ENCODE data around the gene HNRNPA1.
"Not testable (repeated sequence)": the region's sequence is repeated elsewhere in the genome, so short reads cannot be mapped to it uniquely, and the experiment has no call there.

HNRNPA1 gene

DNA sequence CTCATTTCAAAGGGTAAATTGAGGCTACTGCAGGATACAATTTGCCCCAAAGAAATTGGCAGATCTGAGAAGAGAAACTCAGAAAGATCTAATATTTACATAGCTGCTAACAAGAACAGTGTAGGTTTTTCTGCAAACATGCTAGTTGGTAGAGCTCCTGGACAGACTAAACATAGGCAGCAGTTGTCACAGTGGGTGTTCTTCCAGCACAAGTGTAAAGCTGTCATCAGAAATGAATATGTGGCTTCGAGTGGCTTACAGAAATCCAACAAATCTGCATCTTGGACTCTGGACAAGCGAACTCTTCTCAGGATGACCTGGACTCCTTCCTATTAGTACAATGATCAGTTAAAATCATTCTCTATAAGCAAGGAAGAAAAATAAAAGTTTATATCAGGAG, 6.5 kb upstream of the HNRNPA1 start:
- in situ Hi-C loops (cut with MboI; ENCODE audit: low sequenced_read_pairs), result no loop called here

DNA sequence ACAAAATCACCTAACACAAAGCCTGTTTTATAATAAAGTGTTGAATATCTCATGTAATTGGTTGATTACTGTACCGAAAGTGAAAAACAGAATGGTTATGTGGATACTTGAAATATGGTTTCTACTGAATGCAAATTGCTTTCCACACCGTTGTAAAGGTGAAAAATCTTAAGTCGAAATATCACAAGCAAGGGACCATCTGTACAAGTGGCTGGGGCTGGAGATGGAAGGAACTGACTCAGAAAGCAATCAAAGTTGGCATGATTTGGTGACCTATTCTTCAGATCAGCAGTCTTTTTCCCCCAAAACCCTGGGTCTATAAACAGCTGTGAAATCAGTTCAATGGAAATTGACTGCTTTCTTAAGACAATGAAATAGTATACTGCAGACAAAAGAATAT, 4.2 kb upstream of the HNRNPA1 start:
- in situ Hi-C loops (cut with MboI; ENCODE audit: low sequenced_read_pairs), result no loop called here

DNA sequence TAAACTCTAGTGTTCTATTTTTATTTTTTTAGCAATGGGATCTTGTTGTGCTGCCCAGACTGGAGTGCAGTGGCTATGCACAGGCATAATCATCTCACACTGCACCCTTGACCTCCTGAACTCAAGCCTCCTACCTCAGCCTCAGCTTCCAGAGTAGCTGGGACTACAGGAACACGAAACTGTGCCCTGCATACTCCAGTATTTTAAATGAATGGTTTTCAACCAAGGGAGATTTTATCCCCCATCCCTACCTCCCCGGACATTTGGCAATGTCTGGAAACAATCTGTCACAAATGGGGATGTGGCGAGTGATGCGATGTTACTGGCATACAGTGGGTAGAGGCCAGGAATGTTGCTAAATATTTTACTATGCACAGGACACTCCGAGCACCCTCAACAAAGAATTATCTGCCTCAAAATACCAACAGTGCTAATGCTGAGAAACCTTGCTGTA, 2.7 kb upstream of the HNRNPA1 start:
- in situ Hi-C loops (cut with MboI; ENCODE audit: low sequenced_read_pairs), result no loop called here

DNA sequence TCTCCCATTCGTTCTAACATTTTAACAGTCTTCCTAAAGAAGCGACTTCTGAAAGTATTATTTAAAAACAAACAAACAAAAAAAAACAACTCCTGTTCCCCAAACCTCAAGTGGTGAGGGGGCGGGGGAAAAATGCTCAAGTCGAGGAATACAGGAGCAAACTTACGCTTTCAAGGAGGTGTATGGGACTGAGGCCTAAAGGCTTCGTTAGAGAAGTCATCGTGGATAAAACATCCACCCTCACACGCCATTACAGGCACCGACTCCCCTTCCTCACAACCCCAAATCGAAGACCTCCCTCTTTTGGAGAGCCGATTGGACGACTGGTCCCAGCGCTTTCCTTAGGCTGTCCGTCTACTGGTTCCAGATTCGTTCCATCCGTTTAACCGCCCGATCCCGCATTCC, 1.3 kb upstream of the HNRNPA1 start:
- in situ Hi-C loops (cut with MboI; ENCODE audit: low sequenced_read_pairs), result no loop called here

DNA sequence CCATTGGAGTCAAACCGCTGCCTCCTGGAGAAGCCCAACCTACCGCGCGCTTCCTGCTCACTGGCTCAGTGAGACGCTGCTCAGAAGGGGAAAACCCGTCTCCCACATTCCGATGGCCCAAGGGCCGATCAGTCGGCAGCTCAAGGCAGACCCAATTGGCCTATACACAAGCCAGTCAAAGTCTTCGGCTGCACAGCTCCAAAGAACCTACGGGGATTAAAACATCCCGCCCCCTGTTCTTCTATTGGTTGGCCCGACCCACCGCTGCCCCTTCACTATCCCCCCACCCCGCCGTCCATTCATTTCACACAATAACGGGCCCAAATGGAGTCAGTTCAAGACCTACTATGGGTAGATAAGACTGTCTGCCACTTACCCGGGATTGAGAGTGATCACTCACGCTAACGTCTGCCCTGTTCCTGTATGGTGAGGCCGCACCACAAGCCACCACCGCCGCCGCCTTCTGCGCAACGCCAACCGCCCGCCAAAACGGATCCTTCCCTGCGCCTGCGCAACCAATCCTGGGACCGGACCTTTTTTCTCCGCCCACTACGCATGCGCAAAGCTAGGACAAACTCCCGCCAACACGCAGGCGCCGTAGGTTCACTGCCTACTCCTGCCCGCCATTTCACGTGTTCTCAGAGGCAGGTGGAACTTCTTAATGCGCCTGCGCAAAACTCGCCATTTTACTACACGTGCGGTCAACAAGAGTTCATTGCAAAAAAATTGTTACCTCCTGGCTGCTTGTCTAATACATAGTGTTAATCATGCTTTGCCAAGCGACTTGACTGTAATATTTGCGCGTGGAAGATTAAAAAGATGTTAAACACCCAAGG, 676 bp upstream of the HNRNPA1 start, which contains the start of gene CBX5:
Gene CBX5, minus strand, starts transcription at position 491 of the 836 bp plus-strand sequence. CDS start 22,472 bp downstream, outside the sequence.
- in situ Hi-C loops (cut with MboI; ENCODE audit: low sequenced_read_pairs), result no loop called here

DNA sequence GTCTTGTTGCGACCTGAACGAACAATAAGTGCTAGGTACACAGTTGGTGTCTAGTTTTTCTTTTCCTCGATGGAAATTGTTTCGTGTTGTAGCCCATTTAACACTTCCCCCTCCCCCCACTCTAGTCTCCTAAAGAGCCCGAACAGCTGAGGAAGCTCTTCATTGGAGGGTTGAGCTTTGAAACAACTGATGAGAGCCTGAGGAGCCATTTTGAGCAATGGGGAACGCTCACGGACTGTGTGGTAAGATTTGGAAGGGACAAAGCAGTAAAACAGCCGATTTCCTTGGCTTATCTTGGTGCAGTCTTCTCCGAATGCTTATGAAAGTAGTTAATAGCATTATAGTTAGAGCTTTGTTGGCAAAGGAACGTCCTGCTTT, 724 bp downstream of the HNRNPA1 start:
- in situ Hi-C loops (cut with MboI; ENCODE audit: low sequenced_read_pairs), result not testable (repeated sequence)

DNA sequence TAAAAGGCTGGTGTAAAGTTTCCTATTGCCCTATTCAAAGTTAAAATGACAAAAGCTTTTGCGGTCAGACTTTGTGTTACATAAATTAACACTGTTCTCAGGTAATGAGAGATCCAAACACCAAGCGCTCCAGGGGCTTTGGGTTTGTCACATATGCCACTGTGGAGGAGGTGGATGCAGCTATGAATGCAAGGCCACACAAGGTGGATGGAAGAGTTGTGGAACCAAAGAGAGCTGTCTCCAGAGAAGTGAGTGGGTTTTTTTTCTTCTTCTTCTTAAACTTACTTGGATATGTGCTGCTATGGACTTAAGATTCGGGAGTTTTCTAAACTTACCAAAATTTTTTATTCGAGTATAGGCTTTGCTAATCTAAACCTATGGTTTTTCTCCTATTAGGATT, 1.2 kb downstream of the HNRNPA1 start:
- in situ Hi-C loops (cut with MboI; ENCODE audit: low sequenced_read_pairs), result not testable (repeated sequence)

DNA sequence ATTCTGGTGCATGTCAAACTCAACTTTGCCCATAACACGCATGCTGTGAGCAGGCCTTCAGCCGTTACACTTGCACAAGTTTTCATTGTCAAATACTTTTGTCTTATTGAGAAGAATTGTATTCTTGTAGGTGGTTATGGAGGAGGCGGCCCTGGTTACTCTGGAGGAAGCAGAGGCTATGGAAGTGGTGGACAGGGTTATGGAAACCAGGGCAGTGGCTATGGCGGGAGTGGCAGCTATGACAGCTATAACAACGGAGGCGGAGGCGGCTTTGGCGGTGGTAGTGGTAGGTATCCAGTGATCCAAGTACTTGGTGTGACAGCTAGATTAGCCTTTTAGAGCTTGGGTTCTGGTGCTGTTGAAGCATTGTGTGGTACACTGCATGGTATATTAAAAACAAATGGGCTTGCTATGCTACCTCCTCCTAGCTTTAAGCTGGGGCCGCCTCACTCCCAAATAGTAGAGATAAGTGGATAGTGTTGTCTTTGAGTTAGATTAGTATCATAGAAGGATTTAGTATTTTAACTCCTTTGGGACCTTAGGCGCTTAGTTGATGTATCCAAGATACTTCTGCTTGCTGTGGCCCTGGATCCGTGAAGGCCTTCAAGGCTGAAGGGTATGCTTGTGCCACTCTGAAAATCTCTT, 2.5 kb downstream of the HNRNPA1 start:
- in situ Hi-C loops (cut with MboI; ENCODE audit: low sequenced_read_pairs), result no loop called here

DNA sequence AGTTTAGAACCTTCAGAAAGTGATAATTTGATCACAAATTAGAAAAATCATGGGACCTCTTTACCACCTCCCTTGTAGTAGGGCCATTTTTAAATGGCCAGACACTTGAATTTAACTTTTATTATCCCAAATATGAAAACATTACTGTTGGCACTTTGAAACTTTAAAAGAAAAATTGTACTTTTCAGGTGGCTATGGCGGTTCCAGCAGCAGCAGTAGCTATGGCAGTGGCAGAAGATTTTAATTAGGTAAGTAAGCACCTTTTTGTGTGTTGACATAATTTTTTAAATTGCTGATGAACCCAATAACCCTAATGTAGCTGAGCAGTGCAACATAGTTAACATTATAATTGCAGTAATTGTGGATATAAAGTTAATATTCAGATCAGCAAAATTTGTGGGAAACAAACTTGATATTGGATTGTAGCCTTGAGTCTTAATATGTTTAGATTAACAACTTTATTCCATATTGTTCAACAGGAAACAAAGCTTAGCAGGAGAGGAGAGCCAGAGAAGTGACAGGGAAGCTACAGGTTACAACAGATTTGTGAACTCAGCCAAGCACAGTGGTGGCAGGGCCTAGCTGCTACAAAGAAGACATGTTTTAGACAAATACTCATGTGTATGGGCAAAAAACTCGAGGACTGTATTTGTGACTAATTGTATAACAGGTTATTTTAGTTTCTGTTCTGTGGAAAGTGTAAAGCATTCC, 3.7 kb downstream of the HNRNPA1 start:
- in situ Hi-C loops (cut with MboI; ENCODE audit: low sequenced_read_pairs), result not testable (repeated sequence)

DNA sequence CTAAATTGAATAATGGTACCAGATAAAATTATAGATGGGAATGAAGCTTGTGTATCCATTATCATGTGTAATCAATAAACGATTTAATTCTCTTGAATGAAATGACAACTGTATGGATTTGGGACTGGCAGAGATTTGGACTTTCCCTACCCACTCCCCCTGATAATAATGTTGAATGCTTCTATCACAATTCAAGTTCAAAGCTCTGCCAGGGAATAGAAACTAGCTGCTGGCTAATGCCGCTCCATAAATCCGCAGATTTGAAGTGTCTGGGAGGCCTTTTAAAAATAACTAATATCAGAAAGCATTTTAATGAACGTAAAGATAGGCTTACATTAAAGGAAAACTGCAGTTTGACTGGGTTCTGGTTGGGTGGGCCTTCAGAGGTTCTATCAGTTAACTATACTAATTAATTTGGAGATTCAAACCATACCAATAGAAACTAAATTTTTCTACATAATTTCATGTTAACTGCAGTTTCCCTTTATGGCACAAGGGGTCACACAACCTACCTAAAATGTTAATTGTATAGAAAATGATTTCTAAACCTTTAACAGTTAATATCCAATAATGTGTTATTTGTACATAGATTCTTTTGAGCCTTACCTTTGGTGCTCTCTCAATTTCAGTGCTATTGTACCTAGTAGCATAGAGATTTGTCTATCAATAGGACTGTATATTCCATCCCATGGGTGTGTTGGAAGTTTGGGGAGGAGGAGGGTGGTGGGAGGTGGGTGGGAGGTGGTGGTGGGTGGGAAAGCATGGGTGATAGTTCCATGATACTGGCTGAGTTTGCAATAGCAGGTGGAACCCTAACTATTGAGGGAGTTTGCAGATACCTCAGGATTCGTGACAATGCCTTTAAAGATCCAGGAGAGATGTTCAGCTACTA, 4.9 kb downstream of the HNRNPA1 start:
- in situ Hi-C loops (cut with MboI; ENCODE audit: low sequenced_read_pairs), result no loop called here

DNA sequence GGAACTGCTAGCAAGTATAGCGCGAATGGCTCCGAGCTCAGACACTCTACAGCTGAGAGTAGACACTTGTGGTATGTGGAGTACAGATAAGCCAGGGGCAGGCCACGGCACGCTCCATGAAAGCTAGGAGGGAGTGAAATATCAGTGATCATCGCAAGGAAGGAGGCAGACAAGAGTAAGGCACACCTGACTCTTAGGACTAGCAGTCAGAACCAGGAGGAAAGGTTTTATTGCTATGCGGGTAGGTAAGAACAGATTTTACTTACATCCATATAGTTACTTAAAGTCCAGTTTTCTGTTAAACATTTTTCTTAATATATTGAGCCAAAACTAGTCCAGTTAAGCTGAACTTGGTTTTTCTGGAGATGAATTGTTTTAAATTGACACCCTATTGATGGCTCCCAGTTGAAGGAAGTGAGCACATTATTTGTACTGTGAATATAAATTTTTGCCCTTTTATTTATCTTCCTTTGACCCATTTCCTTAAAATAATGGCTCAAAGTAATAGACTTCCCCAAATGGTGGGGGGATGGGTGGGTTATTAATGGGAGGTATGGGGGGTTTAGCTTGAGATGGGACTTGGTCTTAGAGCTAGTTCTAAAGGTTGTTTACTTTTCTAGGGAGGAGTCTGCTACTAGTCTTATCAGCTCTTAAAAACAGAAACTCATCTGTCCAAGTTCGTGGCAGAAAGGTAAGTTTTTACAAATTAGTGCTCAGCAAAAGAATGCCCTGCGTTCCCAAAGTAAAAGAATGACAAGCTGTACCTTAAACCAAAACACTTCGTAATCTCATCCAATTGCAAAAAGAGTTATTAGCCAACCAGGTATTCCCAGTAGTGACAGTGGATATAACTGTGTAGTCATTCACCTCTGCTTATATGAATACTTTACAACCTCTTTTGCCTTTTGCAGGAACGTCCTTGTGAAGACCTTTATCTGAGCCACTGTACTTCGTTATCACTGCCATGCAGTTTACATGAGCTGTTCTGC, 5.8 kb downstream of the HNRNPA1 start:
- in situ Hi-C loops (cut with MboI; ENCODE audit: low sequenced_read_pairs), result no loop called here

DNA sequence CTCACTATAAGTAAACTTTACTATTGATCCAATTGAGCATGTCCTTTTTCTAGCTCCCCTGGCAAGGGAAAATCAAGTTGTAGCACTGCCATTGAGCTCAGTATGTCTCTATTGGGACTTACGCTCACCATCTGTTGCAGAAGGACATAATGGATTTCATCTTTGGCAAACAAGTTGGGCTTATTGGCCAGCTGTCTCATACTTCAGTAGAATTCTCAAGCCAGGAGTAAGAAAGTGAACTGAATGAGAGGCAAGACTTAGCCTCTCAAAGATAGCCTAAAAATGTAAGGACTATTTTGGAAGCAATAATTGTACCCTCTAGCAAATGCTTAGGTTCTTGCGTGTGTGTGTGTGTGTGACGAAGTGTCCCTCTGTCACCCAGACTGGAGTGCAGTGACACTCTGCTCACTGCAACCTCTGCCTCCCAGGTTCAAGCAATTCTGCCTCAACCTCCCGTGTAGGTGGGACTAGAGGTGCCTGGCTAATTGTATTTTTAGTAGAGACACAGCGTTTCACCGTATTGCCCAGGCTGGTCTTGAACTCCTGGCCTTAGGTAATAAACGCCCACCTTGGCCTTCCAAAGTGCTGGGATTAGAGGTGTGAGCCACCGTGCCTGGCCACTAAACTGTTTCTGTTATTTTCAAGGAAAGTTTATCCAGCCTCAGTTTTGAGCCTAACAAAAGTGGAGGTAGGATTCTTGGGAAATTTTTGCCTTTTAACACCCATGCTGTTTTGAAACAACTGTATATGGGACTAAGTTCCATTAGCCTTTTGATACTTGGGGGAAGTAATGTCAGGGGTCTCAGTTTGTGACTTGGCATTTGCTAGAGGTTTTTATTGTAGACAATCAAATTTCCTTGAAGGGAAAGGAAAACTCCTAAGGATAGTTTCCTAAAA, 7.0 kb downstream of the HNRNPA1 start:
- in situ Hi-C loops (cut with MboI; ENCODE audit: low sequenced_read_pairs), result no loop called here

DNA sequence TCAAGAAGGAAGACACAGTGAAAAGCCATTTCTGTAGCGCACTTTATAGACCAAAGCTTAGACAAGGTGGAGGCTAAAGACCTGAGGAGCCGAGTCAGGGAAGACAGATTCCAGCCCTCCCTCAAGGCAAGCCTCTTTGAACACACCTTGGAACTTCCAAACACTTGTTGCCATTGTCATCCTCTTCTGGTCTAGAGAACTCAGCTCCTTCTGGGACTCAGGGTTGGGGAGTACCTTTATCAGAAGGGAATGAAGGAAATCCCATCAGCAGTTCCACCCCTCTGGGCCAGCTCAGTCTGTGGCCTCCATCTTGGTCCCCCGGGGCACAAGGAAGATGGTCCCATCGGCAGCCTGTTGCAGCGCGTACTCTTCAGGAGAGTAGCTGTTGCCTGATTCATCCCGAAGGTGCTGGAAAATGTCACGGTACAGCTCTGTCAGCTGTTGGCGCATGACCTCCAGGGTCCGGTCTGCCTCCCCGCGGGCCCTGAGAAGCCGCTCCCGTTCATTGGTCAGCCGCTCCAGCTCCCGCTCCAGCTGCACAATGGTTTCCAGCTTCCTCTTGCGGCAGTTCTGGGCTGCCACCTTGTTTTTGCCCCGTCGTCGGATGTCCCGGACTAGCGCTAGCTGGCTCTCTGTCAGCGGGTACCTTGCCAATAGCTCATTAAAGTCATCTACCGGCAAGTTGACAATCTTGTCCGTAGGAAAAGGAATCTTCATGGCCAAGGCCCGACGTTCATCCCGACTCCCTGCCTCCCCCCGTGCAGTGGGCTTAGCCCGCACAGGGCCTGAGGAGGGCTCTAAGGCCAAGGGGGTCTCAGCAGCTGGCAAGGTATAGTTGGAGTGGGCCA, 11.8 kb downstream of the HNRNPA1 start:
- in situ Hi-C loops (cut with MboI; ENCODE audit: low sequenced_read_pairs), result loop anchor here (5.0 kb wide), 1 partner anchor 35 kb away; the partner anchor contains the start of gene COPZ1

DNA sequence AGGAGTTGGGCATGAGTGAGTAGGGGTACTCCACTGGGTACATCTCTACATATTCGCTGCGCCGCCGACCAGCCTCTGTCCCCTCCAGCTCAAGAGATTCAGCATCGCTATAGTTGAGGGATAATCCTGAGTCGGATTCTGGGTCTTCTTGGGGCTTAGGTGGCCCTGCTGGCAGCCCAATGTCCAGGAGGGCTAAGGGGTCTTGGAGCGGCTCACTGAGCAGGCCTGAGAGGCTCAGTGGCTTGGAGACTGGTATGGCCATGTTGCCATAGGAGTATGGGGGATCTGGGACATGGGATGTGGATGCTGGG, 12.4 kb downstream of the HNRNPA1 start:
- in situ Hi-C loops (cut with MboI; ENCODE audit: low sequenced_read_pairs), result loop anchor here (5.0 kb wide), 1 partner anchor 34 kb away; the partner anchor contains the start of gene COPZ1

DNA sequence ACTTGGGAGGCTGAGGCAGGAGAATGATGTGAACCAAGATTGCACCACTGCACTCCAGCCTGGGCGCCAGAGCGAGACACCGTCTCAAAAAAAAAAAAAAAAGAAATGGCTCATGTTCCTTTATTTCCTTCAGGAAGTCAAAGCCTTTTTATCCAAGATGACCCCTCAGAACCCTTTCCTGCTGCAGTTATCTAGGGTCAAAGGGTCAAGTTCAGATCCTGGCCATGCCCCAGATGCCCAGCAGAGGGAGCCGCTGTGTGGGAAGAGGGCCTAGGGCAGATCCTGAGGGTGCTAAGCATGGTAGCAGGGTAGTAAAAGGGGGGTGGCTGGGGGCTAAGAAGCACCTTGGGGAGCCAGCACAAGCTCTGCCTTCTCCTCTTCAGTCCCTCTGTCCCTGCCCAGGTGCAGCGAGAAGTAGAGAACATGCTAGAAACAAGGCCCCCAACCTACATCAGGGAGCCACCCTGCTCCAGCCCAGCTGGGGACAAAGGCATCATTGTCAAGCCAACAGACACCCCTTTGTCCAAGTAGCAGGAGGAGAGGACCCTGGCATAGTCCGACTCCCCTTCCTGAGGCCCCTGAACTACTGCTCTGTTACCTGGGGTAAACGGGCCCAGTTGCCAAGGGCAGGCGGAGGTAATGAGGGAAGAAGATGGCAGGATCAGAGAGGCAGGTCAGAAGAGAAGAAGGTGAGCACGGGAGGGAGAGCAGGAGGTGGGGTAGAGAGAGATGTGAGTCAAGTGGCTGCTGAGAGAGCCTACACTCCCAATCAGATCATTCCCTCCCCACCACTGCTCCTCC, 13.8 kb downstream of the HNRNPA1 start:
- in situ Hi-C loops (cut with MboI; ENCODE audit: low sequenced_read_pairs), result loop anchor here (5.0 kb wide), 1 partner anchor 33 kb away; the partner anchor contains the start of gene COPZ1

DNA sequence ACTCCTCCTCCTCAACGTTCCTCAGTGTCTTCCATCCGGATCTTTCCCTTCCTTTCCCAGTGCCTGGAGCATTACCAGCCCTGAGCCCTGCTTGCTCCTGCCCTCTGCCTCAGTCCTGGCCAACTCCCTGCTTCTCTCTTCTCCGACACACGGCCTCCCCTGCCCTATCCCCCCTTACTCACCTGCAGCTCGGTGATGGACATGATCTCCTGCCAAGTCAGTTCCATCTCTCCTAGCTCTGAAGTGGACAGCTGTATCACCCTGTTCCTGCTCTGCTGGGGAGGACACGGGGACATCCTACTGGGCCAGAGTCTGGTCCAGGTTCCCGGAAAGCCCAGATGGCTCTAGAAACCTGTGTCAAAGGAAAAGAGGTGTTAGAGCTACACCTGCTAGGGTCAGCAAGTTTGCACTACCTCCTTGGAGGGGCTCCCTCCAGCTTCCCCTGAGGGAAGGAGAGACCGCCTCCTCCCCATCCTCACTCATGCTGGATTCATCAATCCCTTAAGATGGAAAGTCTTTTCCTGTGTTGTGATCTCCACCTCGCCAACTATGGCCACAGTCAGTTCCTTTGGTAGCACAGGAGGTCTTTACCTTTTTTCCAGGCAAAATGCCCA, 14.5 kb downstream of the HNRNPA1 start:
- in situ Hi-C loops (cut with MboI; ENCODE audit: low sequenced_read_pairs), result loop anchor here (5.0 kb wide), 1 partner anchor 32 kb away; the partner anchor contains the start of gene COPZ1

Measured in HL-60/S4 (cell line).